Hippocampal formation (tissue), 2 donors: ENCODE measurements around the gene PIP5K1B.
A peak's percentile ranks its signal among the peaks of the same experiment; 100 is the strongest.

Experiments used
- DNase-seq, 2 donors: peaks; one replicate each; lab custom pipeline; 2025; lab: John Stamatoyannopoulos, UW

PIP5K1B gene

DNA sequence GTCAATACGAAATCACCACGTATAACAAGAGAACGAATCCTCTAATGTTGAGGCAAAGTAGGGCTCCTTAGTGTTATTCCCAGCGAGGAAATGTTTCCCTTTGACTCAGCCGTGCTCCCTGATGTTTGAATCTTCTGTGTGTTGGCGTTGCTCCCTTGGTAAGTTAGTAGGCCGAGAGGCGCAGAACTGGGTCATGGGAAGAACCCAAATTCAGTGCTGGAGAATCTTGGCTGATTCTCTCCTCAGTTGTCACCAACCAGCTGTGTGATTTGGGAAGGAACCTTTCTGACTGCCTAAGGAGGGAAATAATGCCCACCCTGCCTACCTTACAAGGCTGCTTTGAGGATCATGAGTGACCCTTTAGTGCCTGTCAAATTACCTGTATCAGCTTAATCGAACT is 286.4 kb downstream of the PIP5K1B start:
- no peak for DNase-seq

DNA sequence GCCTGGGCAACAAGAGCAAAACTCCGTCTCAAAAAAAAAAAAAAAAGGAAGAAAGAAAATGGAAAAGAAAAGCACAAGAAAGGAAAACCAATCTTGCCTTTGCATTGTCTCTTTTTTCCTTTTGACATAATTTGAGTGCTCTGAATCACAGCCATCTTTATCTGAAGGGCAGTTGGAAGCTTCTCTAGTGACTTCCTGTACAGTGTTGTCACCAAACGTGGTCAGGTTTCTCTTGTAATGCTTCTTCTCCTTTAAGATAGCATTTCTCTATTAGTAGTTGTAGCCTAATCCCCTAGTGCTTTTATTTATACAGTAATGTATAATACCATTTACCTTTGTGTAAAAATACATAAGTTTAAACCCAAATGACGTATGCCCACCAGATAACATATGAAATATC is 290.7 kb downstream of the PIP5K1B start:
- no peak for DNase-seq

DNA sequence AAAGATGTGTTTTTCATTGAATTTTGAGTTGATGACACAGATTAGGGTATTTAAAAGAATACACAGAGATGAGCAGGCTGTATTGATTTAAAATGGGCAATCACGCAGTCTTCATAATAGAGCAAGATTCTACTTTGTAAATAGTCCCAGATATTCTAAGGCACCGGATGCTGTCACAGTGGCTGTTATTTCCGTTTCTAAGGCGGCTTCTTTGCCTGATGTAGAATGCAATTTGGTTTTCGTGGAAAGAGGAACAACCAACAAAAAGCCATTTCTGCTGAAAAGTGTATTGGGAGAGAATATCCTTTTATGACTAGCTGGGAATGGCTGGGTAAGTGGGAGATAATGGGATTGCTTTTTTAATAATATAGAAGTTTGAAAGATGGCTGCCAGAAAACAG is 291.4 kb downstream of the PIP5K1B start:
- DNase-seq: no peak

DNA sequence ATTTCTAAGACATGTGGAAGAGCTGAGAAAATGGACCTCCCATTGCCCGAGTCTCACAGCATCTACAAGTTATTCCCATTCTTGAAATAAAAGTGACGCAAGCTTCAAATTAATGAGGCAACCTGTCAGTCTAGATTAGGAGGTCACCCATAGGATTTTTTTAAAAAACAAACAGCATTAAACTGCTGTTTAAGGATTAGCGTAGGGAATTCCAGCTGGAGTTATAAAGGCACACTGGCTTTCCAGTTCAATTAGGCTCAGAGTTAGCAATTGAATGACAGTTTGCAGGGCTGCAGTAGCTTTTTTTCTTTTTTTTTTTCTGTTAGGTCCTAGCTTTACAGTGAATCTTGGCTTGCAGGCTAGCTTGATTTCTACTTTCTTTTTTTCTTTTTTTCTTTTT is 292.6 kb downstream of the PIP5K1B start:
- DNase-seq: no peak

DNA sequence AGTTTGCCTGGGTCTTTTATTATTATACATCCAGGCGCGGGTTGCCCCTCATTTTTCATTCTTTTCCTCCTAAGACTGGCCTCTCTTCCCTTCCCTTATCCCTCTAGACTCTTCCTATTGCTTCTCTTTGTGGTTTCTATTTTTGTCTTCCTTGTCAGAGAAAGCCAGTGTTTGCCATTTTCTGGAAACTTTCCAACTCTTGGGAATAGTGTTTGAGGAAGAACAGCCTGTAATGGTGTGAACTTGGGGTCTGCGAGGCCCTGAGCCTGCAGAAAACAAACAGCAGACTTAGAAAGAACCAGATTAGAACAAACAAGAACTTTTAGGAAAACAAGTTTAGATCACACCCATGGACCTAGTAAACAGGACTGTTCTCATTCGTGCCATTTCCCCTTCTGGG is 293.3 kb downstream of the PIP5K1B start:
- no peak for DNase-seq

DNA sequence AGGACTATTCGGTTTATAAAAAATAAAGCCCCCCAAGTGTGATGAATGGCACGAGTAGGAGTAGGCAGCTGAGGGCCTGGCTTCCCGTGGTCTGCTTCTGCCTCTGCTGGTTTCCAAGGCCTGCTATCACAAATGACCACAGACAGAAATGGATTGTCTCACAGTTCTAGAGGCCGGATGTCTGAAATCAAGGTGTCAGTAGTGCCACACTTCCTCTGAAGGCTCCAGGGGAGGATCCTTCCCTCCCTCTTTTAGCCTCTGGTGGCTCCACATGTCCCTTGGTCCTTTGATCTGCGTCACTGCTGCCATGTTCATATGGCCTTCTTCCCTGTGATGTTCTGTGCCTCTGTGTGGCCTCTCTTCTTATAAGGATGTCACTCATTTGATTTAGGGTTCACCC is 293.8 kb downstream of the PIP5K1B start:
- no peak for DNase-seq

DNA sequence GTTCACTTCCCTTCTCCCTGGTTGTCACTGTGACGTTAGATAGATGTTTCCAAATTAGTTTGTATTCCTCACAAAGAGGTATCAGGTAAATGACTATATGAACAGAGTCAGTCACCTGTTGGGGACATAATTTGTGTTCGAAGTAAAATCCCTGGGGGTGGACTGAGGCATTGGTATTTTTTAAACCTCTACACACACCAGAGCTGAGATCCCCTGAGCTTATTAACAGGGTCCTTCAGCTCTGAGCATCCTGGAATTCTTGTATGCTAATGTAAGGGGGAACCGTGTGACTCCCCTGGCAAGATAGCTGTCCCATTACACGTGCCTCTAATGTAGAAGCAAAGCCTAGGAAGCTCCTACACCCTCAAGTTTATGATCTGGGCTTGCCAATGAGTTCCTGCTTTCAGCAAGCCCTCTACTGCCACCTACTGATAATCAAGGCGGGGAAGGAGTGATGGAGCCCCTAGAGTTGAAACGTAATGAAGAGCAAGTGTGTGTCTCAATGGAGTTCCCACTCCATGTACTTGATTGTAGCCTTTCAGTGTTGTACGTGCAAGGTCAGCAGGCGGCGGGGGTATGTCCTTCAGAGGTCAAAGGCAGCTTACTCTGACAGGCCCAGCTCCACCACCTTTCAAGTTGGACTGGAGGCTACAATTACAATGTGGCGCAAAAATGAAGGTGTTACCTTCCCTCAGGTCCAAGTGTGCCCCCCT is 294.5 kb downstream of the PIP5K1B start:
- peak; percentile 52 to 86 for DNase-seq

DNA sequence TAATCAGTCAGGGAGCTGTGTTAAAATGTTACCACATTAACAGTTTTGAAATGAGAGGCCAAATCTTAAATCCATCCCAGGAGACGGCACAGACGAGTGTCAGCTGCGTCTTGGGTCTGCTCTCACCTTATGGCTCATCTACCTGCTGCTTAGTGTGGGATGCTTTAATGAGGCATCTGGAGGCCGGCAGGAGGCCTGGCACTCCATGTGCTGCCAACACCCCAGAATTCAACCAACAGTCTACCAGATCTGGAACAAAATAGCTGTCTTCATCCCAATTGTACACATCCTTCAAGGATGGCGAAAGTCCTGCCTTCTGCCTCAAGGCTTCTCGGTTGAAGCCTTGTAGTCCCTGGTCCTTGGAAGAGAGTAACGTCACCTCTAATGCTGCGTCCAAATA is 296.9 kb downstream of the PIP5K1B start:
- no peak for DNase-seq

DNA sequence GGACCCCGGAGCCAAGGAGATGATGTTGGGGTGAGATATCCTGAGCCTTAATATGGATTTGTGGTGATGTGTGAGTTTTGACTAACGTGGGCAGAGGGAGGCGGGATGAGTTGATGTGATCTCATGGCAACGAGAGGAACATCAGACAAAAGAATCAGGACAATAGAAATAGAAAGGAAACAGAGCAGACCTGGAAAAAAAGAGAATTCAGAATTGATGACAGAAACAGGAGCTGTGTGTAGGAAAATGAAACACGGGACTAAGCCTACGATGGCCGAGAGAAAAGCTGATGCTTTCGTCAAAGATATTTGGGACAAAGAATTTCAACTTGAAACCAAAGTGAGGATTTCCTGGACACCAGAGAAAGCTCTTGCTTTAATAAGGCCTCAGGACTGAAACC is 298.0 kb downstream of the PIP5K1B start:
- DNase-seq: no peak

DNA sequence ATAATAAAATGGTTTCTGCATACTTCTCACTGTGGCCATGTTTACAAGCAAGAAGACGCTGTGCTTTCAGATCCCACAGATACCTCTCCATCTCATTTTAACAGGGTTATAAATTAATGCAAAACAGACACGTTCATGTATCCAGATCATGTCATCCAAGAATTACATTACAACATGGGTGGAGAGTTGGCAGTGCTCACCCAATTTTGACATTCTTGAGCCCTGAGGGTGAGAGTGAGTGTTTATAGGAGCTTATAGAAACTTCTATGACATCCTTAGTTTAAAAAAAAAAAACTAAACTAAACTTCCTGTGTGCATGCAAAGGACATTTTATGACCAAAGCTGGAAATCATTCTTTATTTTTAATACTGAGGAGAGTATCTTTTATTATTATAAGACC is 299.8 kb downstream of the PIP5K1B start:
- DNase-seq: no peak

DNA sequence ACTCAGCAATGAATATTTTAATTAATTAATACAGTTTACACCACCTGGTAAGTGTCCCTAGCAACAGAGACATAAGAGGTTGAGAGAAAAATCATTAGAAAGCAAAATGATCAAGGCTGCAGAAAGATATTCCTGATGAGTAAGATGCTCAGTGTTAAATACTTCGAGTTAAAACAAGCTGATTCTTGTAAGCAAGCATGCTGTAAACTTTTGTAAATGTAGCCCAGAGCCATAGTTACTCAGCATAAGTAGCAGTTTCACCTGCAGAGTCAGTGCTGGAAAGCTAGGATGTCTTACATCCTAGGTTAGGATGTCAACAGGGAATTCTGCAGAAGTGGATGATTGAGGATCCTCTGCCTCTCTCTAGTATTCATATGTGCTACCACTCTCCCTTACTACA is 304.7 kb downstream of the PIP5K1B start:
- no peak for DNase-seq

DNA sequence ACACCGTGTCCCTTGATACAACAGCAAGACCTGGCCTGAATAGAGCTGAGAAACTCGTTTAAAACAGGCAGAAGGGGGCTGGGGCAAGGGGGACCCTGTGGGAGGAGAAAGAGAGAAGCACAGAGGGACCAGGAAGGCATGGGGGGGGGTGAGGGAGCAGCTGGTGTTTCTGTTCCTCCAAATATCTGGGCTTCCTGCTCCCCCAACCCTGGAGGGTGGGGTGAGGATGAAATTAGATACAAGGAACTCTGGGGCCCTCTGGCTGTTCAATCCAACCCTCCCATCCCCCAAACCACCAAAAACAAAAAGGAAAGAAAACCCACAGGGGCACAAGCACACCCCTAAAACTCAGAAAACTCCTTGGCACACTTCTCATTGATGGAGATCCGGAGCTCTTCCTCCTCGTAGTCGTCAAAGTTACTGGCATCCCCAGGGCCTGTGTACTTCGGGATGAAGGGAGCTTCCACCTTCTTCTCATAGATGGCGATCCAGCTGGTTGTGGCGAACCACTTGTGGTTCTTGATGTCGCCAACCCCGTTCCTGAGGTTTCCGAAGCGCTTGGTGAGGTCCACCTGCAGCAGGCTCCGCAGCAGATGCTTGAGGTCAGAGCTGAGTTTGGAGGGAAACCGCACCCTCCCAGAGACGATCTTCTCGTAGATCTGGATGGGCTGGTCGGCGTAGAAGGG is 307.8 kb downstream of the PIP5K1B start:
- DNase-seq: no peak

DNA sequence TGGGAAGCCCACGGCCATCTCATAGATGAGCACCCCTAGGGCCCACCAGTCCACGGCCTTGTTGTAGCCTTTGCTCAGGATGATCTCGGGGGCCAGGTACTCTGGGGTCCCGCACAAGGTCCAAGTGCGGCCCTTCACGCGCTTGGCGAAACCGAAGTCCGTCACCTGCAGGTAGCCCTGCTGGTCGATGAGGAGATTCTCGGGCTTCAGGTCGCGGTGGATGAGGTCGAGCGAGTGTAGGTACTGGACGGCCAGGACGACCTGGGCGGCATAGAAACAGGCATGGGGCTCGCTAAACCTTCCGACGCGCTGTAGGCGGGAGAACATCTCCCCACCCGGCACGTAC is 308.3 kb downstream of the PIP5K1B start:
- no peak for DNase-seq

DNA sequence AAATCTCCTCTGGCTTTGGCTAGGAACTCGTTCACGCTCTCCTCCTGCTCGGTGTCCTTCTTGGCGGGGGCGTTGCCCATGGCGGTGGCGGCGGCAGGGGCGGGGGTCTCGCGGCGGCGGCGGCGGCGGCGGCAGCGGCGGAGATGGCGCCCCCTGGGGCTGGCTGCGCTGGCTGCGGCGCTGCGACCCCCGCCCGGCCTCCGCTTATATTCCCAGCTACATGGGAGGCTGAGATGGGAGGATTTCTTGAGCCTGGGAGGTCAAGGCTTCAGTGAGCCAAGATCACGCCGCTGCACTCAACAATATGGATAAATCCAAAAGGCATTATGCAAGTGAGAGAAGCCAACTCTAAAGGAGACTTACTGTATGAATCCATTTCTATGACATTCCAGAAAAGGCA is 309.0 kb downstream of the PIP5K1B start, which contains the start of gene PRKACG:
TSS of gene PRKACG (minus strand) at position 101 of the 400 bp plus-strand sequence. CDS start at position 80, 21 bp downstream.
- no peak for DNase-seq

DNA sequence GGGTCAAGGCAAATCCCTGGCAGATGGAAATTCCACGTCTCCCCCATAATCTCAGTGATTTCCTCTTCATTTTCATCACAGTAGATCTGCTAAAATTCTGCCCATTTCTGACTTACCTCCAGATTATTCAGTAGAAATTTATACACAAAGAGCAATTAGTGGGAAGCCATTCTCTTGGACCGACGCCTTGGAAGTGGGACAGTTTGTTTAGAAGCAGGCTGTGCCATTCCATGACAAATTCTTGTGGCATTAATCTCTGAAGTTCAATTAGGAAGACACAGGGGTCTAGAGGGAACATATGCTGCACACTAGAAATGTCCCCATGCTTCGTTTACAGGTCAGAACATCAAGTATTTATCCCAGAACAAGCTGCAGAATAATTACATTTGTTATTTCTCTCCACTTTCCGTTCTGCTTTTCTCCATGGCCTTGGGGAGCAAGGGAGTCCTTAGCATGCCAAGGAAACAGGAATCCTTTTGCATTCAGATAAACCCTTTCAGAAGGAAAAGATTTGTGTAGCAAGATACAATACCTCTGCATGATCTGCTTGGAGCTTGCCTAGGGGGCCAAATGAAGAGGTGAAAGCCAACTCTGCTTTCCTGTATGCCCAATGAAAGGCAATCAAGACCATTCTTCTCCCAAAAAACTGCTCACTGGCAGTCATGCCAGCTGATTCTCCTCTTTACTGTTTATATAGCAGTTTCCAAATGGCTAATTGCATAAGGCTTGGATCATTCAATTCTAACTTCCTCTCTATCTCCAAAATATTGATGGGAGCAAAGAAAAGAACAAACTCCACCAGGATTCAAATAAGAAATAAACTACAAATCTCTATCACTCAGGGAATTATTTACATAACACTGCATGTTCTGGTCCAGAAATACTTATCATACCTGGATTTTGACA is 311.4 kb downstream of the PIP5K1B start:
- no peak for DNase-seq

DNA sequence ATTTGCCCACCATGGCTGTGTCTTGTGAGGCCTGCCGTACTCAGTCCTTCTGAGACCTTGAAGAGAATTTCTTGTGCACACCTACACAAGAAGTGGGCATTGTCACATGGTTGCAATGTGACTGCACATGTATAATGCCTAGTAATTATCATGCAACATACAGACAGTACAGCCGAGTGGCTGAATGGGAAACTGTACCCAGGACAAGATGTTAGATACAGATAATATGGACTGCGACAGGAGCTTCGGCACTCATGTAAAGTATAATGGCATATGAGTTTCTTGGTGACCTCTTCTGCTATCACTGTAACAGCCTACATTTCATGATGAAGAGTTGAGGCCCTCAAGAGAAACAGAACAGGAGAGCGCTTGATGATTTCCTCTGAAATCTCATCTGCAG is 313.7 kb downstream of the PIP5K1B start:
- no peak for DNase-seq

DNA sequence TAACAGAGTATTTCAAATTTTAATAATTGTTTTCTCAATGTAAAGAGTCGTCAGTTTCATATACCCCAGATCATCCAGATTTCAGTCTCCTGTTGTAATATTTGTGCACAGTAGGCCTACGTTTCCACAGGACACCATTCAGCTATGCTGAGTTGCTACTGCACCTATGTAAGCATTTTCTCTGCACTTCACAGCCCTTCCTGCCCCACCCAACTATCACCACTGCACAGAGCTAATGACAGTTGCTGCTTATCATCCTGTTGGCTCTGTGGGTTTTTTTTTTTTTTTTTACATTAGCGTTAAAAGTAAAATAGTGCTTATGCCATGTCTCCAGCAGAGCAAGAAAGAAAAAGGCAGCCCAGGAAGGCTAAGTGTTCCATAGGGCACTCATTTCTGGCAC is 314.8 kb downstream of the PIP5K1B start:
- no peak for DNase-seq

DNA sequence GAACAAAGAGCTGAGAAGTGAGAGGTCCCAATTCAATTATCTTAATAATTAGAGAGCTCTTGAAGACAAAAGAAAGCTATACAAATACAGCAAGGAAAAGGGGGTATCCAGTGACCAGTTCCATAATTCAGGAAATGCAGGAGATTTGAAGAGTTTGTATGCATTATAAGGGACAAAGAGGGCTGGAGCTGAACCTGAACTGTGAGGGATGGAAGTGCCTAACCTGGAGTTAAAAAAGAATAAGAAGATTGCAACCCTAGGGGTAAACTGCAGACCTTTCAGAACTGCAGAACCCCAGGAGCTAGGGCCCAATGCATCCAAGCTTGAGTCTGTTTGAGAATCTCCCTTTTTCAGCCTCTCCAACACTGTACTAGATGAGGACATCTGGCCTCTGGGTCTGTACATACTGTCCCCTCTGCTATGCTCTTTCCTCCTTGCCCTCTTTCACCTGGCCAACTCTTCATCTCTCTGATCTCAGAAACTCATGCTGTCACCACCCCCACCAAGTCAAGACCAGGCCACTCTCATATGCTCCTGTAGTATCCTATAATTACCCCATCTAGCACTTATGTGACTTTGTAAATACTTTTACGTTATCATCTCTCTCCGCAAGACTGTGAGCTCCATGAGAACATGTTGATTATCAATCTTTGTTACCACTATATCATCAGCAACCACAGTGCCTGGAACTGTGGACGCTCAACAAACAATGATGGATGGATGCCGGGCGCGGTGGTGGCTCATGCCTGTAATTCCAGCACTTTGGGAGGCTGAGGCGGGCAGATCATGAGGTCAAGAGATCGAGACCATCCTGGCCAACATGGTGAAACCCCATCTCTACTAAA is 315.5 kb downstream of the PIP5K1B start:
- no peak for DNase-seq

DNA sequence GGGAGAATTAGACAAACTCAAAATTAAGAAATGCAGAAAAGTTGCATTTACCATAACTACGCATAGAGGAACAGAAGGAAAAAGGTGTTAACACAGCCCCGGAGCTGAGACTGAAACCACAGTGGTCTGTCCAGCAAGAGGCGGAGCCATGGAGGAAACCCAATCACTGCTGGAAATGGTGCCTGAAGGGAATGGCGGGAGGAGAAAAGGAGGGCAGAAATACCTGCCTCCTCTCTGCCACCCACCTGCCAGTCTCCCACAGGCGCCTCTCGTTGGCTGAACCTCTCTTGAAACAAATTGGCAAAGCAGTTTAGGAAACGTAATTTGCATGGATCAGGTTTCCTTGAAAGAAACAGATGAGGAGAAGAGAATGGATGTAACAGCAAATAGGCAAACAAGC is 318.6 kb downstream of the PIP5K1B start:
- DNase-seq: no peak

DNA sequence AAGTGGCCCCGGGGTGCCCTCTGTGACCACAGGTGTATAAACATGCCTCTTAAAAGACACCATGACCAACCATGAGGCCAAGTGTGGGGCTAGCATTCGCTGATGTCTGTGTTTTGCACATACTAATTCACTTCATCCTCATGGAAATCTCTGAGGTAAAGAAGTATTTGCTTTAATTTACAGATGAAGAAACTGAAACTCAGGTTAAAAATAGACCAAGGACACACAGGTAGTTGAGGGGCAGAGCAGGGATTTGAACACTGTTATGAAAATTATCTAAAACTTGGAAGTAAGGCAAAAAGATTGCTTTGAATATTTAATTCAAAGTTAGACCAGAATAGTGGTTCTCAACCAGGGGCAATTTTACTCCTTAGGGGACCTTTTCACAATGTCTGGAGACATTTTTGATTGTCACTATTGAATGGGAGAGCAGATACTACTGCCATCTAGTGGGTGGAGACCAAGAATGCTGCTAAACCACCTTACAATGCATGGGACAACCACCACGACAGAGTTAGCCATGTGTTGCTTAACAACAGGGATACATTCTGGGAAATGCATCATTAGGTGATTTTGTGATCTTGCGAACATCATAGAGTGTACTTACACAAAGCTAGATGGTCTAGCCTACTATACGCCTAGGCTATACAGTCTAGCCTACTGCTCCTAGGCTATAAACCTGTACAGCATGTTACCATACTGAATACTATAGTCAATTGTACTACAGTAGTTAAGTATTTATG is 322.5 kb downstream of the PIP5K1B start:
- DNase-seq: peak in 1 of 2 donors; percentile 60

DNA sequence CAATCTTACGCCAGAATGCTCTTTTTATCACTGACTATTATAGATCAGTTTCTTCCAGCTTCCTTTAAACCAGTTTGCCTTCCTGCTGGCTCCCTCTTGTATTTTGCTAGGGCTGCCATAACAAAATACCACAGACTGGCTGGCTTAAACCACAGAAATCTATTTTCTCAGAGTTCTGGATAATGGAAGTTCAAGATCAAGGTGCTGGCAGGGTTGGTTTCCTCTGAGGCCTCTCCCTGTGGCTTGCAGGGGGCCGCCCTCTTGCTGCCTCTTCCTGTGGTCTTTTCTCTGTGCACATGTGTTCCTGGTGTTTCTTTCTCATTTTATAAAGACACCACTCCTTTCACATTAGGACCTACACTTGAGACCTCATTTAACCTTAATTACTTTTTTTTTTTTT is 323.7 kb downstream of the PIP5K1B start:
- DNase-seq: no peak
